SK-N-SH (cell line): Measurements from ENCODE around the gene KIAA1549. TPM values are rescaled to one million over a fixed set of nuclear protein-coding genes. Genes with fewer than 3 reads are reported as not detected.

Experiments used
- CTCF ChIA-PET: fragments of 300-600, 350-600 bp; formaldehyde crosslinking; extraction: SDS; loops from one replicate; lab custom pipeline; 2021; lab: Yijun Ruan, JAX
- POLR2A ChIA-PET: fragments of 350-600 bp; sonication (Branson Sonifier 250); formaldehyde crosslinking; extraction: SDS; loops from one replicate; lab custom pipeline; 2020; ENCODE audit warnings: antibody characterized with exemption, inconsistent platforms; lab: Yijun Ruan, JAX
- DNase-seq: peaks from one replicate; pipeline ENCODE4 v3.0.0; 2012
- H2AFZ ChIP-seq: fragments of 200-600 bp; sonication (generic); 2 replicates; pipeline ENCODE4 v1.8.1; 2016; ENCODE audit warnings: antibody characterized with exemption, mild to moderate bottlenecking, low read depth
- H3F3A ChIP-seq: fragments of 200-600 bp; sonication (generic); replicated peaks from 2 replicates; pipeline ENCODE3; 2016; ENCODE audit warnings: antibody characterized with exemption, mild to moderate bottlenecking; ENCODE audit not compliant: insufficient read depth
- H3K27ac ChIP-seq, 2 experiments: fragments of 200-500 bp in 1 of 2; fragments of 200-600 bp in 1 of 2; sonication (Bioruptor generic) in 1 of 2; sonication (generic), shearing (Covaris generic) in 1 of 2; 2 replicates each; pipeline versions ENCODE4 v1.5.1 to v1.6.1; 2014 to 2016; ENCODE audit warnings: low read depth in 2 of 2, inconsistent platforms in 1 of 2, low read length in 1 of 2, mild to moderate bottlenecking in 1 of 2, mixed read lengths in 1 of 2
- H3K27me3 ChIP-seq: fragments of 200-600 bp; sonication (generic), shearing (Covaris generic); 2 replicates; pipeline ENCODE4 v1.6.1; 2016; ENCODE audit warnings: mixed run types; ENCODE audit not compliant: insufficient read depth
- H3K36me3 ChIP-seq, 2 experiments: fragments of 200-500 bp in 1 of 2; fragments of 200-600 bp in 1 of 2; sonication (Bioruptor generic) in 1 of 2; sonication (generic) in 1 of 2; replicated peaks in 1 of 2; 2 replicates each; pipeline versions ENCODE3 to v1.5.1; 2014 to 2016; ENCODE audit warnings: low read length in 1 of 2, mild to moderate bottlenecking in 1 of 2; ENCODE audit not compliant: insufficient read depth in 2 of 2, control insufficient read depth in 1 of 2
- H3K4me1 ChIP-seq, 2 experiments: fragments of 200-500 bp in 1 of 2; fragments of 200-600 bp in 1 of 2; sonication (Bioruptor generic) in 1 of 2; sonication (generic), shearing (Covaris generic) in 1 of 2; 2 replicates each; pipeline versions ENCODE4 v1.5.1 to v1.6.1; 2014 to 2016; ENCODE audit warnings: low read depth in 1 of 2, low read length in 1 of 2, mixed run types in 1 of 2; ENCODE audit not compliant: insufficient read depth in 2 of 2, control insufficient read depth in 1 of 2
- H3K4me2 ChIP-seq: fragments of 200-600 bp; sonication (generic), shearing (Covaris generic); 2 replicates; pipeline ENCODE4 v1.6.1; 2017; ENCODE audit warnings: mixed run types
- H3K4me3 ChIP-seq, 2 experiments: fragments of 200-500 bp in 1 of 2; fragments of 200-600 bp in 1 of 2; sonication (Bioruptor generic) in 1 of 2; sonication (generic), shearing (Covaris generic) in 1 of 2; 2 replicates each; pipeline versions ENCODE4 v1.5.1 to v1.8.1; 2014 to 2016; ENCODE audit warnings: low read depth in 2 of 2, inconsistent platforms in 1 of 2, low read length in 1 of 2, mild to moderate bottlenecking in 1 of 2, mixed read lengths in 1 of 2, moderate library complexity in 1 of 2
- H3K79me2 ChIP-seq: fragments of 200-600 bp; sonication (generic); 2 replicates; pipeline ENCODE4 v1.8.1; 2017; ENCODE audit warnings: mild to moderate bottlenecking; ENCODE audit not compliant: insufficient read depth
- H3K9ac ChIP-seq: fragments of 200-600 bp; sonication (generic); 2 replicates; pipeline ENCODE4 v1.6.1; 2017; ENCODE audit warnings: mixed run types
- H3K9me2 ChIP-seq: fragments of 200-600 bp; sonication (generic); 2 replicates; pipeline ENCODE4 v1.6.1; 2017; ENCODE audit warnings: mixed run types
- H3K9me3 ChIP-seq: fragments of 200-600 bp; sonication (generic); 2 replicates; pipeline ENCODE4 v1.6.1; 2017; ENCODE audit warnings: mixed run types, mild to moderate bottlenecking, moderate library complexity
- H4K20me1 ChIP-seq: fragments of 200-600 bp; sonication (generic); 2 replicates; pipeline ENCODE4 v1.6.1; 2017; ENCODE audit warnings: mild to moderate bottlenecking, mixed run types; ENCODE audit not compliant: insufficient read depth
- CHD2 ChIP-seq: fragments of 150-350 bp; IDR thresholded peaks from 2 replicates; pipeline ENCODE4 v1.6.1; 2018; ENCODE audit warnings: low read length; ENCODE audit not compliant: partially characterized antibody
- ELF1 ChIP-seq: IDR thresholded peaks from 2 replicates; pipeline ENCODE4 v1.4.0; 2012
- EP300 ChIP-seq, 2 experiments: IDR thresholded peaks; 2 replicates each; pipeline versions ENCODE4 v1.4.0 to v1.6.1; 2012; ENCODE audit warnings: borderline replicate concordance in 1 of 2, low read depth in 1 of 2, low read length in 1 of 2
- EZH2phosphoT487 ChIP-seq: fragments of 200-600 bp; sonication (generic); IDR thresholded peaks from 2 replicates; pipeline ENCODE4 v1.6.1; 2017; ENCODE audit warnings: low read depth, mixed run types, mild to moderate bottlenecking, antibody characterized with exemption, moderate library complexity, borderline replicate concordance
- FOXJ3 ChIP-seq: sonication (generic); formaldehyde crosslinking; IDR thresholded peaks from 2 replicates; pipeline ENCODE4 v1.5.1; 2020; ENCODE audit warnings: mild to moderate bottlenecking, missing genetic modification reagents
- FOXM1 ChIP-seq: IDR thresholded peaks from 2 replicates; pipeline ENCODE4 v1.4.0; 2012; ENCODE audit warnings: low read depth, mild to moderate bottlenecking
- GABPA ChIP-seq: IDR thresholded peaks from 2 replicates; pipeline ENCODE4 v1.4.0; 2012; ENCODE audit warnings: low read depth, mild to moderate bottlenecking
- GATA2 ChIP-seq: sonication (generic); formaldehyde crosslinking; IDR thresholded peaks from 2 replicates; pipeline ENCODE4 v1.5.0; 2020; ENCODE audit warnings: mild to moderate bottlenecking, missing genetic modification reagents
- JUND ChIP-seq: IDR thresholded peaks from 2 replicates; pipeline ENCODE4 v1.4.0; 2012
- MEF2A ChIP-seq: IDR thresholded peaks from 2 replicates; pipeline ENCODE4 v1.4.0; 2012; ENCODE audit warnings: low read depth, borderline replicate concordance
- MXI1 ChIP-seq: IDR thresholded peaks from 2 replicates; pipeline ENCODE4 v1.6.1; 2012; ENCODE audit warnings: mild to moderate bottlenecking, low read depth, low read length, improper control_type of control experiment
- NFIC ChIP-seq: IDR thresholded peaks from 2 replicates; pipeline ENCODE4 v1.4.0; 2012; ENCODE audit warnings: borderline replicate concordance
- NRF1 ChIP-seq: IDR thresholded peaks from 2 replicates; pipeline ENCODE4 v1.6.1; 2012; ENCODE audit warnings: low read depth, mild to moderate bottlenecking, low read length
- POLR2AphosphoS5 ChIP-seq: IDR thresholded peaks from 2 replicates; pipeline ENCODE4 v1.6.1; 2012; ENCODE audit warnings: low read depth, low read length
- RAD21 ChIP-seq: IDR thresholded peaks from 2 replicates; pipeline ENCODE4 v1.6.1; 2012; ENCODE audit warnings: mild to moderate bottlenecking, low read length
- REST ChIP-seq: IDR thresholded peaks from 2 replicates; pipeline ENCODE4 v1.6.1; 2012; ENCODE audit warnings: mild to moderate bottlenecking, low read depth, low read length, moderate library complexity
- RFX5 ChIP-seq: IDR thresholded peaks from 2 replicates; pipeline ENCODE4 v1.6.1; 2012; ENCODE audit warnings: mild to moderate bottlenecking, improper control_type of control experiment, low read length
- RXRA ChIP-seq: IDR thresholded peaks from 2 replicates; pipeline ENCODE4 v1.4.0; 2012; ENCODE audit warnings: low read depth, mild to moderate bottlenecking, borderline replicate concordance
- SIN3A ChIP-seq: IDR thresholded peaks from 2 replicates; pipeline ENCODE4 v1.6.1; 2012; ENCODE audit warnings: low read depth, mild to moderate bottlenecking, low read length, moderate library complexity, borderline replicate concordance
- SMC3 ChIP-seq: IDR thresholded peaks from 2 replicates; pipeline ENCODE4 v1.6.1; 2012; ENCODE audit warnings: low read depth, low read length, improper control_type of control experiment
- TEAD4 ChIP-seq: IDR thresholded peaks from 2 replicates; pipeline ENCODE4 v1.4.0; 2012; ENCODE audit warnings: mild to moderate bottlenecking, borderline replicate concordance; ENCODE audit not compliant: insufficient read depth
- YY1 ChIP-seq: IDR thresholded peaks from 2 replicates; pipeline ENCODE4 v1.4.0; 2012; ENCODE audit warnings: low read depth, mild to moderate bottlenecking
- ZBTB33 ChIP-seq: IDR thresholded peaks from 2 replicates; pipeline ENCODE4 v1.4.0; 2012; ENCODE audit warnings: low read depth, borderline replicate concordance
- WGBS: methylation state at CpG from one replicate; pipeline ENCODE4 v1.1.6; 2017; ENCODE audit warnings: low lambda C conversion rate; 5-methylcytosine and 5-hydroxymethylcytosine counted together
- polyA plus RNA-seq, 3 experiments: library from polyadenylated mRNA; depleted of rRNA; stranded (reverse); fragments of >200 nt; gene quantifications; 2 replicates each; pipeline ENCODE4 v1.2.3, GENCODE V29; 2012
- TF ChIP-seq, protein P1 (sequence below): fragments of 200-600 bp; sonication (generic); IDR thresholded peaks from 2 replicates; pipeline ENCODE4 v1.6.1; 2017; ENCODE audit warnings: antibody characterized with exemption, mild to moderate bottlenecking, moderate library complexity
- TF ChIP-seq, protein P2 (sequence below): IDR thresholded peaks from 2 replicates; pipeline ENCODE4 v1.4.0; 2012; ENCODE audit warnings: low read depth, borderline replicate concordance

The KIAA1549 gene
- polyA plus RNA-seq, 1 of the 3 experiments (the other 2 are of a cell fraction): 3.6 TPM

DNA sequence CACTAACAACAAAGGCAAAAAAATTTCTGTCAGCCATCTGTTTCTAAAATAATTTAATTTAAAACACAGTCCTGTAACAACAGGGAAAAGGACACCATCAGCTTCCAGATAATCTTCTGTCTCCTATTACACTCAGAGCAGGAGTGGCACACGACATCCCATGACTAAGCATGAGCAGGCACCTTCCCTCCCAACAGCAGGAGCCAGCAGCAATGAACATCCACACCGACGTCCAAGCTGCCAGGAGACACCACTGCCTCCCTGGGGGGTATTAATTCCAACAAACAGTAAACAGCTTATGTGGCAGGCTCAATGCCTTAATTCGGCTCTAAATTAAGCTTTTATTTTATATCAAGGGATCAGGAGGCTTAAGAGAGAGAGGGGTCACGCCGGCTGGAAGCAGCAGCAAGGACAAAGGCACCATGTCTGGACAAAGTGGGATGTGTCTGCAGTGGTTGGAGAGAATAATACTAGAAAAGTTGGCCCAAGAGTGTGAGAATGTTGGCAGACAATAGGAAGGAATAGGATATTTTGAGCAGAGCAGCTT lies 45.7 kb downstream of the KIAA1549 start:
- H3K27me3 ChIP-seq: no peaks in the 10 kb centered on the region
- no peaks in the 10 kb centered on the region for H3K36me3 ChIP-seq
- peak; percentile 89 for DNase-seq
- POLR2A ChIA-PET: interaction anchor here (1.0 to 1.7 kb wide), 6 partner anchors 11 to 100 kb away, joined by 3 to 7 read pairs (median 4); partner anchors contain the start of gene KIAA1549
- peak overlapping the region; percentile 88 to 99 for H3K27ac ChIP-seq
- H3K4me3 ChIP-seq: no peak overlapping the region; a peak in 2 of 4 replicates
- H3F3A ChIP-seq: peaks cover 25% of the 10 kb centered on the region
- peaks cover 21 to 45% of the 10 kb centered on the region in 2 experiments for H3K4me1 ChIP-seq
- H4K20me1 ChIP-seq: no peaks in the 10 kb centered on the region
- peak overlapping the region; percentile 31; the same call in 1 of the 2 replicates for H3K9ac ChIP-seq
- H2AFZ ChIP-seq: peak overlapping the region; percentile 17; the same call in 1 of the 2 replicates
- no peaks in the 10 kb centered on the region for H3K9me2 ChIP-seq
- peaks cover 4% of the 10 kb centered on the region; the same call in 1 of the 2 replicates for H3K79me2 ChIP-seq
- 15% methylated on average over 6 of the region's 6 CpGs for WGBS
- H3K4me2 ChIP-seq: peak overlapping the region; percentile 64
- no peaks in the 10 kb centered on the region for H3K9me3 ChIP-seq
- CTCF ChIA-PET: interaction anchor here (0.8 to 3.5 kb wide), 16 partner anchors 9 to 140 kb away, joined by 3 to 28 read pairs (median 4); no protein-coding TSS in a partner anchor
- TF ChIP-seq GABPA: no peak
- TF ChIP-seq FOXJ3 (CRISPR knock-in tag): peak; percentile 96
- no peak; the same call in 1 of the 2 replicates for TF ChIP-seq RXRA
- TF ChIP-seq YY1: no peak
- no peak for TF ChIP-seq MEF2A
- TF ChIP-seq SIN3A: no peak
- TF ChIP-seq GATA2: peak; percentile 74
- no peak; the same call in 1 of the 2 replicates for TF ChIP-seq REST
- TF ChIP-seq SMC3: no peak
- TF ChIP-seq POLR2AphosphoS5: peak; percentile 76
- no peak for TF ChIP-seq EZH2phosphoT487
- no peak for TF ChIP-seq ELF1
- TF ChIP-seq NRF1: no peak
- TF ChIP-seq FOXM1: no peak
- peak; percentile 44; the same call in 1 of the 2 replicates for TF ChIP-seq JUND
- TF ChIP-seq CHD2: peak; percentile 92
- TF ChIP-seq NFIC: peak; percentile 71; the same call in 1 of the 2 replicates
- no peak for TF ChIP-seq RFX5
- TF ChIP-seq ZBTB33: no peak
- TF ChIP-seq, protein P1, sequence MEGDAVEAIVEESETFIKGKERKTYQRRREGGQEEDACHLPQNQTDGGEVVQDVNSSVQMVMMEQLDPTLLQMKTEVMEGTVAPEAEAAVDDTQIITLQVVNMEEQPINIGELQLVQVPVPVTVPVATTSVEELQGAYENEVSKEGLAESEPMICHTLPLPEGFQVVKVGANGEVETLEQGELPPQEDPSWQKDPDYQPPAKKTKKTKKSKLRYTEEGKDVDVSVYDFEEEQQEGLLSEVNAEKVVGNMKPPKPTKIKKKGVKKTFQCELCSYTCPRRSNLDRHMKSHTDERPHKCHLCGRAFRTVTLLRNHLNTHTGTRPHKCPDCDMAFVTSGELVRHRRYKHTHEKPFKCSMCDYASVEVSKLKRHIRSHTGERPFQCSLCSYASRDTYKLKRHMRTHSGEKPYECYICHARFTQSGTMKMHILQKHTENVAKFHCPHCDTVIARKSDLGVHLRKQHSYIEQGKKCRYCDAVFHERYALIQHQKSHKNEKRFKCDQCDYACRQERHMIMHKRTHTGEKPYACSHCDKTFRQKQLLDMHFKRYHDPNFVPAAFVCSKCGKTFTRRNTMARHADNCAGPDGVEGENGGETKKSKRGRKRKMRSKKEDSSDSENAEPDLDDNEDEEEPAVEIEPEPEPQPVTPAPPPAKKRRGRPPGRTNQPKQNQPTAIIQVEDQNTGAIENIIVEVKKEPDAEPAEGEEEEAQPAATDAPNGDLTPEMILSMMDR: no peak
- TF ChIP-seq EP300 (IDR thresholded peaks at IDR 0.05; ENCODE audit: borderline replicate concordance in 1 of 2, low read depth in 1 of 2, low read length in 1 of 2): peak; percentile 61 to 94; a peak in 3 of 4 replicates
- no peak for TF ChIP-seq TEAD4
- peak; percentile 40 for TF ChIP-seq RAD21
- TF ChIP-seq, protein P2, sequence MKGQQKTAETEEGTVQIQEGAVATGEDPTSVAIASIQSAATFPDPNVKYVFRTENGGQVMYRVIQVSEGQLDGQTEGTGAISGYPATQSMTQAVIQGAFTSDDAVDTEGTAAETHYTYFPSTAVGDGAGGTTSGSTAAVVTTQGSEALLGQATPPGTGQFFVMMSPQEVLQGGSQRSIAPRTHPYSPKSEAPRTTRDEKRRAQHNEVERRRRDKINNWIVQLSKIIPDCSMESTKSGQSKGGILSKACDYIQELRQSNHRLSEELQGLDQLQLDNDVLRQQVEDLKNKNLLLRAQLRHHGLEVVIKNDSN: 0 out of 2 replicates have a peak, but pooled peaks have one; percentile 26
- peak; percentile 88; the same call in 1 of the 2 replicates for TF ChIP-seq MXI1
